Neural progenitor cell (in vitro differentiated cells): ENCODE data around the gene STARD3. TPM values are rescaled to one million over a fixed set of nuclear protein-coding genes. Genes with fewer than 3 reads are reported as not detected.
"Not testable (repeated sequence)": the region's sequence is repeated elsewhere in the genome, so short reads cannot be mapped to it uniquely, and the experiment has no call there.

ENCODE experiments used
- DNase-seq: peaks from one replicate; pipeline ENCODE4 v3.0.0-alpha.2; 2016; ENCODE audit warnings: low spot score
- H2AFZ ChIP-seq: fragments of 200-600 bp; sonication (generic); replicated peaks from 2 replicates; pipeline ENCODE4 v1.6.1; 2016; ENCODE audit warnings: antibody characterized with exemption
- H3F3A ChIP-seq: fragments of 200-600 bp; sonication (generic); 2 replicates; pipeline ENCODE4 v1.6.1; 2016; ENCODE audit warnings: antibody characterized with exemption, low read depth
- H3K27ac ChIP-seq: fragments of 200-600 bp; sonication (generic); 2 replicates; pipeline ENCODE4 v1.5.1; 2016; ENCODE audit warnings: mild to moderate bottlenecking
- H3K27me3 ChIP-seq: fragments of 200-600 bp; sonication (generic); 2 replicates; pipeline ENCODE4 v1.6.1; 2016; ENCODE audit warnings: mild to moderate bottlenecking, moderate library complexity
- H3K36me3 ChIP-seq: fragments of 200-600 bp; sonication (generic); 2 replicates; pipeline ENCODE4 v1.5.1; 2016
- H3K4me1 ChIP-seq: fragments of 200-600 bp; sonication (generic); 2 replicates; pipeline ENCODE4 v1.6.1; 2016; ENCODE audit warnings: mixed run types
- H3K4me2 ChIP-seq: fragments of 200-600 bp; sonication (generic); 2 replicates; pipeline ENCODE4 v1.6.1; 2016
- H3K4me3 ChIP-seq: fragments of 200-600 bp; sonication (generic); 2 replicates; pipeline ENCODE4 v1.5.1; 2016
- H3K79me2 ChIP-seq: fragments of 200-600 bp; sonication (generic); 2 replicates; pipeline ENCODE4 v1.6.1; 2016; ENCODE audit warnings: low read depth
- H3K9ac ChIP-seq: fragments of 200-600 bp; sonication (generic); 2 replicates; pipeline ENCODE4 v1.6.1; 2016
- H3K9me3 ChIP-seq: fragments of 200-600 bp; sonication (generic); 2 replicates; pipeline ENCODE4 v1.5.1; 2016; ENCODE audit warnings: low read depth
- H4K20me1 ChIP-seq: fragments of 200-600 bp; sonication (generic); 2 replicates; pipeline ENCODE4 v1.6.1; 2016; ENCODE audit warnings: low read depth
- H3K27ac Mint-ChIP-seq: 3 replicates; pipeline ENCODE4 v1.8.0; 2021; ENCODE audit warnings: mixed read lengths
- H3K27me3 Mint-ChIP-seq: 2 replicates; pipeline ENCODE4 v1.8.0; 2022; ENCODE audit warnings: low read depth, mild to moderate bottlenecking, inconsistent platforms, moderate library complexity, mixed read lengths; ENCODE audit not compliant: insufficient read depth
- H3K36me3 Mint-ChIP-seq: 3 replicates; pipeline ENCODE4 v1.8.0; 2021; ENCODE audit warnings: mixed read lengths
- H3K4me1 Mint-ChIP-seq: 3 replicates; pipeline ENCODE4 v1.8.0; 2021; ENCODE audit warnings: mixed read lengths
- H3K4me3 Mint-ChIP-seq: 3 replicates; pipeline ENCODE4 v1.8.0; 2021; ENCODE audit warnings: mild to moderate bottlenecking, moderate library complexity, mixed read lengths
- H3K9me3 Mint-ChIP-seq: 3 replicates; pipeline ENCODE4 v1.8.0; 2020; ENCODE audit warnings: mixed read lengths
- EZH2 ChIP-seq: fragments of 200-600 bp; sonication (generic); IDR thresholded peaks from 2 replicates; pipeline ENCODE4 v1.6.1; 2017; ENCODE audit warnings: antibody characterized with exemption, mild to moderate bottlenecking, moderate library complexity
- EZH2phosphoT487 ChIP-seq: fragments of 200-600 bp; sonication (generic); IDR thresholded peaks from 2 replicates; pipeline ENCODE4 v1.6.1; 2017; ENCODE audit warnings: antibody characterized with exemption
- total RNA-seq: library from RNA; depleted of rRNA; stranded (reverse); fragments of >200 nt; gene quantifications from 2 replicates; pipeline ENCODE4 v1.2.3, GENCODE V29; 2015; ENCODE audit warnings: low replicate concordance
- TF ChIP-seq, protein P1 (sequence below): fragments of 200-600 bp; sonication (generic); IDR thresholded peaks from 2 replicates; pipeline ENCODE4 v1.5.1; 2017; ENCODE audit warnings: antibody characterized with exemption, mild to moderate bottlenecking

Gene STARD3
- total RNA-seq, result 21.5 and 54.9 TPM in 2 replicates

DNA sequence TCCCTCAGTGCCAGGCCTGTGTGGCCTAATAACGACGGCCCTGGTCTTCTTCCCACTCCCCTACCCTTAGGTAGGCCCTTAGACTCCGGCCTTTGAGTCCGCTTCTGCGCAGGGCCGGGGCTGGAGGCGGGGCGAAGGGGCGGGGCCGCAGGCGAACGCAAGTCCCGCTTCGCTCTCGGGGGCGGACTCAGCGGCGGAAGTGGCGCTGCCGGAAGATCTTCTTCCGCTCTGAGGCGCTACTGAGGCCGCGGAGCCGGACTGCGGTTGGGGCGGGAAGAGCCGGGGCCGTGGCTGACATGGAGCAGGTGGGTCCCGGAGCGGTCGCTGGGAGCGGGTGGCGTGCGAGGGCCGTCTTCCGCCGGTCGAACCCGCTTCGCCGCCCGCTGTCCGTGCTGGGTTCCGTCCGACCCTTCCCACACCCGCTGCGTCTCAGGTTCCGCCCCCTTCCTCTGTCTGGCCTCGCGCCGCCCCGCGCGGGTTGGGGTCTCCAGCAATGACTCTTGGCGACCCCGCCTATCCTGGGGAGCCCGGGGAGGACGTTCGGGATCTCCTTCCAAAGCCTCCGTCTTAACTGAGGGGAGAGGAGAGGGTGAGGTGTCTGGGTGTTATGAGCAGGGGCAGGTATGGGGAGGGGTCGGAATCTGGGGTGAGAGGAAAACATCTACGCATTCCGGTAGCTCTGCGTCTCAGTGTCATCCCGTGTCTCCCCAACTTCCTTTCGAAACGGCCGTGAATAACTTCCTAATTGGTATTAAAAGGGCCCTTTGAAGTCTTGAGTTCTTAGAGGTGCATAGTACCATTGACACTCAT, at the start of gene STARD3:
STARD3 (plus strand) TSS at position 218 of the 810 bp plus-strand sequence. CDS start 16,388 bp downstream, outside the sequence.
- H3K4me1 Mint-ChIP-seq, result peaks cover 49% of the 10 kb centered on the region

DNA sequence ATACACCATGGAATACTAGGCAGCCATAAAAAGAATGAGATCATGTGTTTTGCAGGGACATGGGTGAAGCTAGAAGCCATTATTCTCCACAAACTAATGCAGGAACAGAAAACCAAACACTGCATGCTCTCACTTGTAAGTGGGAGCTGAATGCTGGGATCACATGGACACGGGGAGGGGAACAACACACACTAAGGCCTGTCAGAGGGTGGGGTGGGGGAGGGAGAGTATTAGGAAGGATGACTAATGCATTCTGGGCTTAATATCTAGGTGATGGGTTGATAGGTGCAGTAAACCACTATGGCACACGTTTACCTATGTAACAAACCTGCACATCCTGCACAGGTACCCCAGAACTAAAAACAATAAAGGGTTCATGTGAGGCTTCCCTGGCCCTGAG, 46.8 kb upstream of the STARD3 start:
- H3K9ac ChIP-seq, DNase-seq, H3K9me3 ChIP-seq, H3K36me3 ChIP-seq, H3K4me3 ChIP-seq, H3K27ac Mint-ChIP-seq, H3K27ac ChIP-seq, H3F3A ChIP-seq, H3K9me3 Mint-ChIP-seq, H2AFZ ChIP-seq, H3K79me2 ChIP-seq, H3K4me3 Mint-ChIP-seq, H3K4me2 ChIP-seq, H3K4me1 ChIP-seq, H3K4me1 Mint-ChIP-seq, H3K36me3 Mint-ChIP-seq: not testable (repeated sequence)
- Histone ChIP-seq H3K27me3 (peaks cover 80% of the 10 kb centered on the region), H4K20me1 (peaks cover 31% of the 10 kb centered on the region)
- H3K27me3 Mint-ChIP-seq, result peaks cover 48% of the 10 kb centered on the region

More for the DNA sequence above, at the start of gene STARD3:
- Mint-ChIP-seq H3K27me3 (peaks cover 3% of the 10 kb centered on the region), H3K9me3 (no peaks in the 10 kb centered on the region), H3K27ac (peak within 1 kb of the TSS; percentile 46), H3K36me3 (no peaks in the 10 kb centered on the region), H3K4me3 (peak within 1 kb of the TSS; percentile 90)
- Histone ChIP-seq H3K4me1 (peaks cover 36% of the 10 kb centered on the region), H3K4me2 (peak within 1 kb of the TSS; percentile 88), H3K9ac (peak within 1 kb of the TSS; percentile 31), H3K27ac (no peak within 1 kb of the TSS), H3K4me3 (peak within 1 kb of the TSS; percentile 67), H4K20me1 (peaks cover 44% of the 10 kb centered on the region), H3K79me2 (peaks cover 45% of the 10 kb centered on the region), H3K9me3 (no peaks in the 10 kb centered on the region), H3K27me3 (no peaks in the 10 kb centered on the region), H3F3A (peaks cover 21% of the 10 kb centered on the region), H3K36me3 (no peaks in the 10 kb centered on the region), H2AFZ (peak within 1 kb of the TSS; percentile 77)
- TF ChIP-seq EZH2phosphoT487 (no peak), EZH2 (no peak)
- TF ChIP-seq, protein P1, sequence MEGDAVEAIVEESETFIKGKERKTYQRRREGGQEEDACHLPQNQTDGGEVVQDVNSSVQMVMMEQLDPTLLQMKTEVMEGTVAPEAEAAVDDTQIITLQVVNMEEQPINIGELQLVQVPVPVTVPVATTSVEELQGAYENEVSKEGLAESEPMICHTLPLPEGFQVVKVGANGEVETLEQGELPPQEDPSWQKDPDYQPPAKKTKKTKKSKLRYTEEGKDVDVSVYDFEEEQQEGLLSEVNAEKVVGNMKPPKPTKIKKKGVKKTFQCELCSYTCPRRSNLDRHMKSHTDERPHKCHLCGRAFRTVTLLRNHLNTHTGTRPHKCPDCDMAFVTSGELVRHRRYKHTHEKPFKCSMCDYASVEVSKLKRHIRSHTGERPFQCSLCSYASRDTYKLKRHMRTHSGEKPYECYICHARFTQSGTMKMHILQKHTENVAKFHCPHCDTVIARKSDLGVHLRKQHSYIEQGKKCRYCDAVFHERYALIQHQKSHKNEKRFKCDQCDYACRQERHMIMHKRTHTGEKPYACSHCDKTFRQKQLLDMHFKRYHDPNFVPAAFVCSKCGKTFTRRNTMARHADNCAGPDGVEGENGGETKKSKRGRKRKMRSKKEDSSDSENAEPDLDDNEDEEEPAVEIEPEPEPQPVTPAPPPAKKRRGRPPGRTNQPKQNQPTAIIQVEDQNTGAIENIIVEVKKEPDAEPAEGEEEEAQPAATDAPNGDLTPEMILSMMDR, result peak; percentile 19
- peak; percentile 96 for DNase-seq

DNA sequence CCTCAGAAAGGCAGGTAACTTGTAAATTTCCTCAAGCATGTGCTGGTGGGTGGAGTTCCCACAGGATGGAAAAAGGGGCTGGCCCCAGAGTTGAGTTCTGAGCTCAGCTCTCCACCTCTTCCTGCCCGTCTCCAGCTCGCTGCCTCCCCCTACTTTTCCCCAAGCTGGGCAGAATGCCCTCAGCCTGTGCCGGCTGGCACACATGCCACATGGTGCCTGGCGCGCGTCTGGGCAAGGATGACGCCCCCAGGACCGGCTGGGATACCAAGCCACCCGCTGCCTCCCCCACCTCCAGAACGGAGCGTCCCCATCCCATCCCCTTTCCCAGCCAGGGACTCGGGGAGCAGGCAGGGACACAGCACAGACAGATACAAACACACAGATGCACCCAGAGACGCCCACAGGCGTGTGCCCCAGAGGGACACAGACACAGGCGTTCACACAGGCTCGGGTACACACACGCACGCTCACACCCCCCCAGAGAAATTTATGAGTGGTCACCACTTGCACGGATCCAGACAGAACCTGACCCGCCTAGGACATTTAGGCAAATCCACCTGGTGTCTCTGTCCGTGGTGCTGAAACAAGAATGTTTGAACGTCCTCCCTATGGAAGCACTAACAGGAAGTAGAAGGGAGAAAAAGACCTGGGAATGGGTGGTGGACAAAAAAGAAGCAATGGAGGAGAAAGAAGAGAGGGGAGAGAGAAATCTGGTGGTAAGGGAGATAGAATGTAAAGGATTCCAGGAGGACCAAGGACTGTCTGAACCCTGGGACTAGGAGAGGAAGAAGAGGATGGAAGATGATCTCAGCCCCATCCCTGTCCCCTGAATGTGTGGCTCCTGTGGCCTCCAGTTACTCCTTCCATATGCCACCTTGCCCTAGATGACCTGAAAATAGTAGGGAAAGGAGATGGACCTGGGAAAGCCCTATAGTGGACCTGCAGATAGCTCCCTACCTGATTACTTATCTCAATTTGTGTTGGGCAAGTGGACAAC, 44.7 kb upstream of the STARD3 start:
- Histone ChIP-seq H3K4me3 (no peak overlapping the region), H3K79me2 (no peaks in the 10 kb centered on the region), H3F3A (no peaks in the 10 kb centered on the region), H4K20me1 (peaks cover 51% of the 10 kb centered on the region), H3K4me1 (no peaks in the 10 kb centered on the region), H3K36me3 (no peaks in the 10 kb centered on the region), H3K4me2 (no peak overlapping the region), H3K27me3 (peaks cover 100% of the 10 kb centered on the region), H3K27ac (no peak overlapping the region), H2AFZ (no peak overlapping the region), H3K9me3 (no peaks in the 10 kb centered on the region), H3K9ac (no peak overlapping the region)
- no peaks in the 10 kb centered on the region for H3K36me3 Mint-ChIP-seq
- DNase-seq, result peak; percentile 92
- TF ChIP-seq EZH2phosphoT487 (no peak), EZH2 (peak; percentile 73)
- H3K9me3 Mint-ChIP-seq, result peaks cover 3% of the 10 kb centered on the region
- H3K4me1 Mint-ChIP-seq, result no peaks in the 10 kb centered on the region
- H3K27me3 Mint-ChIP-seq, result peaks cover 65% of the 10 kb centered on the region
- H3K4me3 Mint-ChIP-seq, result no peak overlapping the region
- H3K27ac Mint-ChIP-seq, result no peak overlapping the region

DNA sequence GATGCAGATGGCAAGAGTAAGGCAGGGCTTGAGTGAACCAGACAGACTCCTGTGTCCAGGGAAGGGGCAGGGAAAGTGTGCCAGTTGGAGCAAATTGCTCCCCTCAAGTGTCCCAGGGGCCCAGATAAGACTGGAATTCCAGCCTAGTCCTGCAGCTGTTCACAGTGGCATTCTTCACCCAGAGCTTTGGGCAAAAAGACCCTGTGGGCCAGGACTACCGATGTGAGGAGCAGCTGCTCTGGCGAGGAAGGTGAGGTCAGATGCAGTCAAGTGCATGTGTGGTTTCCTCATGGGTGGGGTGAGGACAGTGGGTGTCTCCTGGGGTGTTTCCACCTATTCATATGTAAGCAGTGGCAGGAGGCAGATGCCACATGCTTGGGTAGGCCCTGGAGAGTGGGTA, 43.6 kb upstream of the STARD3 start:
- H3K79me2 ChIP-seq, result no peaks in the 10 kb centered on the region
- no peak overlapping the region for H3K9ac ChIP-seq
- no peak overlapping the region for H2AFZ ChIP-seq
- no peaks in the 10 kb centered on the region for H3K4me1 ChIP-seq
- H3K27ac ChIP-seq, result no peak overlapping the region
- H4K20me1 ChIP-seq, result peaks cover 63% of the 10 kb centered on the region
- Mint-ChIP-seq H3K4me3 (no peak overlapping the region), H3K36me3 (no peaks in the 10 kb centered on the region), H3K4me1 (no peaks in the 10 kb centered on the region), H3K9me3 (peaks cover 3% of the 10 kb centered on the region), H3K27me3 (peaks cover 67% of the 10 kb centered on the region), H3K27ac (no peak overlapping the region)
- H3K36me3 ChIP-seq, result no peaks in the 10 kb centered on the region
- peaks cover 100% of the 10 kb centered on the region for H3K27me3 ChIP-seq
- H3K4me2 ChIP-seq, result no peak overlapping the region
- TF ChIP-seq, protein P1, result no peak
- no peak for TF ChIP-seq EZH2
- TF ChIP-seq EZH2phosphoT487, result no peak
- H3F3A ChIP-seq, result no peaks in the 10 kb centered on the region
- DNase-seq, result no peak
- no peaks in the 10 kb centered on the region for H3K9me3 ChIP-seq
- no peak overlapping the region for H3K4me3 ChIP-seq
